Right lobe of liver (tissue), 6 donors: ENCODE results near the gene RAB11FIP3. TPM values are rescaled to one million over a fixed set of nuclear protein-coding genes. Genes with fewer than 3 reads are reported as not detected.
"Not testable (repeated sequence)": the region's sequence is repeated elsewhere in the genome, so short reads cannot be mapped to it uniquely, and the experiment has no call there.

Source experiments
- ATAC-seq, 4 donors: fragments of 200-7000 bp; cut with Tn5 transposase; one replicate each; pipeline ENCODE4 v1.9.1; 2020; ENCODE audit warnings: mild to moderate bottlenecking in 4 of 4, moderate library complexity in 4 of 4
- DNase-seq, 3 donors: peaks; one replicate each; pipeline ENCODE4 v3.0.0-alpha.2; 2020
- H3K27ac ChIP-seq, 3 donors: fragments of 200-600 bp; one replicate each; pipeline ENCODE4 v1.8.0; 2022
- H3K27me3 ChIP-seq, 2 donors: fragments of 200-600 bp; one replicate each; pipeline ENCODE4 v1.8.0; 2022
- H3K36me3 ChIP-seq, 4 donors: fragments of 200-600 bp; sonication (generic) in 1 of 4; one replicate each; pipeline versions ENCODE4 v1.5.1 to v1.8.0; 2017 to 2022; ENCODE audit warnings: control low read depth in 1 of 4
- H3K4me1 ChIP-seq, 4 donors: fragments of 200-600 bp; sonication (generic) in 1 of 4; one replicate each; pipeline versions ENCODE4 v1.5.1 to v1.8.0; 2017 to 2022; ENCODE audit warnings: control low read depth in 1 of 4
- H3K4me3 ChIP-seq, 3 donors: fragments of 200-600 bp; one replicate each; pipeline ENCODE4 v1.8.0; 2022
- H3K9me3 ChIP-seq, 4 donors: fragments of 200-600 bp; sonication (generic) in 1 of 4; one replicate each; pipeline versions ENCODE4 v1.5.1 to v1.8.0; 2017 to 2022; ENCODE audit warnings: control low read depth in 1 of 4
- POLR2A ChIP-seq: fragments of 450-650 bp; IDR thresholded peaks from one replicate; pipeline ENCODE4 v1.6.1; 2017; ENCODE audit warnings: antibody characterized with exemption, mild to moderate bottlenecking
- WGBS: methylation state at CpG from one replicate; pipeline ENCODE4 v1.1.6; 2018; ENCODE audit warnings: low coverage, low lambda C conversion rate; ENCODE audit not compliant: insufficient coverage; ENCODE audit errors: missing lambda C conversion rate; 5-methylcytosine and 5-hydroxymethylcytosine counted together
- intact Hi-C, 2 donors: fragments of 100-400 bp; cut with DNase I; formaldehyde crosslinking; loops; one replicate each; pipeline versions ENCODE4 v1.11.2 to v1.14.1; 2022
- total RNA-seq, 6 experiments: library from RNA; depleted of rRNA in 2 of 6; stranded (reverse); fragments of >200 nt in 2 of 6; fragmentation: NEBNext Ultra II Directional in 3 of 6; extraction: Animal tissue kit (Norgen Biotek cat#: 25700) in 3 of 6; gene quantifications; one replicate each; pipeline versions ENCODE4 v1.1.0 to v1.2.4, GENCODE V29; 2016 to 2023
- TF ChIP-seq, protein P1 (sequence below), 4 donors: fragments of 200-600 bp in 3 of 4; fragments of 450-650 bp in 1 of 4; IDR thresholded peaks; one replicate each; pipeline versions ENCODE4 v1.5.1 to v1.8.0; 2016 to 2022; ENCODE audit warnings: antibody characterized with exemption in 4 of 4, mild to moderate bottlenecking in 2 of 4
- donor health status: DM: no; HTN: yes; CAD: no.
- donor health status: DM: no; HTN: no; CAD: no.
- donor health status: DM: no; HTN: no; CAD: no.
- donor health status: DM: no; HTN: yes; CAD: no.
- donor health status: DM: no; HTN: yes; CAD: no.

RAB11FIP3 gene
- total RNA-seq, 6 experiments from 2014 or later = 19.5 to 38.3 (median 25.5) TPM

- intact Hi-C loops = no loop called here
- 90% methylated on average over 2 of the region's 6 CpGs for WGBS
- no peaks in the 10 kb centered on the region for H3K36me3 ChIP-seq
- TF ChIP-seq, protein P1, sequence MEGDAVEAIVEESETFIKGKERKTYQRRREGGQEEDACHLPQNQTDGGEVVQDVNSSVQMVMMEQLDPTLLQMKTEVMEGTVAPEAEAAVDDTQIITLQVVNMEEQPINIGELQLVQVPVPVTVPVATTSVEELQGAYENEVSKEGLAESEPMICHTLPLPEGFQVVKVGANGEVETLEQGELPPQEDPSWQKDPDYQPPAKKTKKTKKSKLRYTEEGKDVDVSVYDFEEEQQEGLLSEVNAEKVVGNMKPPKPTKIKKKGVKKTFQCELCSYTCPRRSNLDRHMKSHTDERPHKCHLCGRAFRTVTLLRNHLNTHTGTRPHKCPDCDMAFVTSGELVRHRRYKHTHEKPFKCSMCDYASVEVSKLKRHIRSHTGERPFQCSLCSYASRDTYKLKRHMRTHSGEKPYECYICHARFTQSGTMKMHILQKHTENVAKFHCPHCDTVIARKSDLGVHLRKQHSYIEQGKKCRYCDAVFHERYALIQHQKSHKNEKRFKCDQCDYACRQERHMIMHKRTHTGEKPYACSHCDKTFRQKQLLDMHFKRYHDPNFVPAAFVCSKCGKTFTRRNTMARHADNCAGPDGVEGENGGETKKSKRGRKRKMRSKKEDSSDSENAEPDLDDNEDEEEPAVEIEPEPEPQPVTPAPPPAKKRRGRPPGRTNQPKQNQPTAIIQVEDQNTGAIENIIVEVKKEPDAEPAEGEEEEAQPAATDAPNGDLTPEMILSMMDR (IDR thresholded peaks at IDR 0.05) = no peak
- TF ChIP-seq POLR2A = no peak
- H3K27ac ChIP-seq = no peak overlapping the region
- DNase-seq (no peak), ATAC-seq (no peak)
- peaks cover 0 to 9% (median 0%) of the 10 kb centered on the region in 4 donors for H3K4me1 ChIP-seq
- H3K4me3 ChIP-seq = no peak overlapping the region
- H3K27me3 ChIP-seq = no peaks in the 10 kb centered on the region
- H3K9me3 ChIP-seq = no peaks in the 10 kb centered on the region
These were observed 50.6 kb downstream of the RAB11FIP3 start for GRCh38 chr16:476039-476438.

- Histone ChIP-seq H3K27ac (peak overlapping the region in 1 of 3 donors; percentile 18), H3K27me3 (no peaks in the 10 kb centered on the region), H3K4me1 (peaks cover 0 to 9% (median 0%) of the 10 kb centered on the region in 4 donors), H3K4me3 (no peak overlapping the region), H3K36me3 (peaks cover 0 to 3% (median 0%) of the 10 kb centered on the region in 4 donors), H3K9me3 (no peaks in the 10 kb centered on the region)
- intact Hi-C loops = no loop called here
- WGBS = 91% methylated on average over 9 of the region's 23 CpGs
- ATAC-seq (peak; percentile 74 to 86 (median 78)), DNase-seq (peak in 1 of 3 donors; percentile 43)
- TF ChIP-seq POLR2A = no peak
- TF ChIP-seq, protein P1 (IDR thresholded peaks at IDR 0.05) = no peak
These were observed 52.1 kb downstream of the RAB11FIP3 start for GRCh38 chr16:477301-478157.

- peak in 2 of 4 donors; percentile 24 to 70 for ATAC-seq
- WGBS = 36% methylated on average over 7 of the region's 10 CpGs
- H3K27me3 ChIP-seq, DNase-seq, H3K9me3 ChIP-seq, H3K36me3 ChIP-seq, H3K4me1 ChIP-seq, intact Hi-C loops, H3K4me3 ChIP-seq: not testable (repeated sequence)
- H3K27ac ChIP-seq = peak overlapping the region in 1 of 3 donors; percentile 47
These were observed 52.8 kb downstream of the RAB11FIP3 start for GRCh38 chr16:478287-478686.

DNA sequence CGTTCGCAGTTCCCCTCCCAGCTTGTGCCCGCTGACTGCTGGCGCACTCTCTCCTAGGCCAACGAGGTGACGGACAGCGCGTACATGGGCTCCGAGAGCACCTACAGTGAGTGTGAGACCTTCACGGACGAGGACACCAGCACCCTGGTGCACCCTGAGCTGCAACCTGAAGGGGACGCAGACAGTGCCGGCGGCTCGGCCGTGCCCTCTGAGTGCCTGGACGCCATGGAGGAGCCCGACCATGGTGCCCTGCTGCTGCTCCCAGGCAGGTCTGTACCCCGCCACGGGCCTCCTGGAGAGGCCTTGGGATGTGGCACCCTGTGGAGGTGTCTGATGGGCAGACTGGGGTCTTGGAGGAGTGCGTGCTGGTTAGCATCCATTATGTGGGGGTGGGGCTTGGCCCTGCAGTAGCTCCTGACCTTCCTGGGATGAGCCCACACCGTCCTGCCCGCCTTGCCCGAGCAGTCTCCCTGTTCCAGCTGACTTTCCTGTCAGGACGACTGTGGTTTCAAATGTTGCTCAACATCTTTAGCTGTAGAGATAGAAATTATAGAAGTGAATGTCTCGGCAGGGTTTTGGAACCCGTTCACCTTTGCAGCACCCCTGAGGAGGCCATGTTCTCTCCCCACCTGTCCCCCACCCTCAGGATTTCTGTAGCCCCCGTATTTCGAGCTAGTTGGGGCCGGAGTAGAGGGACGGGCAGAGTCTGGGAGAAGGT is 57.2 kb downstream of the RAB11FIP3 start:
- intact Hi-C loops = no loop called here
- no peaks in the 10 kb centered on the region for H3K27me3 ChIP-seq
- ATAC-seq = peak in 1 of 4 donors; percentile 34

More for the DNA sequence above, 57.2 kb downstream of the RAB11FIP3 start:
- TF ChIP-seq POLR2A = no peak
- TF ChIP-seq, protein P1 (IDR thresholded peaks at IDR 0.05) = no peak
- H3K27ac ChIP-seq = no peak overlapping the region
- DNase-seq = no peak
- H3K4me3 ChIP-seq = no peak overlapping the region
- peaks cover 0 to 9% (median 0%) of the 10 kb centered on the region in 4 donors for H3K4me1 ChIP-seq
- peaks cover 0 to 4% (median 0%) of the 10 kb centered on the region in 4 donors for H3K36me3 ChIP-seq
- WGBS = 94% methylated on average over 3 of the region's 31 CpGs
- H3K9me3 ChIP-seq = no peaks in the 10 kb centered on the region
